NCI-H2171 treated with DMSO at 0.1 percent for 48 hours (cell line): ENCODE data around the gene GADD45G.

Experiments used
- DNase-seq: peaks from one replicate; lab custom pipeline; 2025; lab: John Stamatoyannopoulos, UW

The GADD45G gene

DNA sequence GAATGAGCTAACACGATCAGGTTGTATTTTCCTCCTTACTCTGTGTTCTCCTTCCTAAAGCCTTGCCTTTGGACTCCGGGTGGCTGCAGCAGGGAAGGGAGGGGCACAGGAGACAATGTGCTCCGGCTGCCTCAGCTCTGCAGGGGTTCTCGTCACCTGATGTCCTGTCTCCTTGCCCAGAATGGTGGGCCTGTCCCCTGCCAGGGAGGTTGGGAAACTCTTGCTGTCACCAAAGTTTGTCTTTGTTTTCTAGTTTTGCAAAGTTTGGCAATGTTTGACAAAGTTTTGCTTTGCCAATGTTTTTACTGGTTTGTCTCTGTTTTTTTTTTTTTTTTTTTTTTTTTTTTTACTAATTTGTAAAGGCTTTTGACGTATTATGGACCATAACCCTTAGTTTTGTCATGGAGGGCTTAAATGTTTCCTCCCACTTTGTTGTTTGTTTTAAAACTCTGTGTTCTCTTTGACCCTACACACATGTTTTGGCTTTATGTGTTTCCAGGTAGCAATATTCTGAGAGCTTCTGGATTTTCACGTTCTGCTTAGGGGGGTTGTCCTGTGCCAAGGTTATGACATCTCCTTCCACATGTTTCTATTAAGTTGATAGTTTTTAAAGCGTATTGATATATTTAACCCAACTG lies 49.3 kb downstream of the GADD45G start:
- DNase-seq, result no peak

DNA sequence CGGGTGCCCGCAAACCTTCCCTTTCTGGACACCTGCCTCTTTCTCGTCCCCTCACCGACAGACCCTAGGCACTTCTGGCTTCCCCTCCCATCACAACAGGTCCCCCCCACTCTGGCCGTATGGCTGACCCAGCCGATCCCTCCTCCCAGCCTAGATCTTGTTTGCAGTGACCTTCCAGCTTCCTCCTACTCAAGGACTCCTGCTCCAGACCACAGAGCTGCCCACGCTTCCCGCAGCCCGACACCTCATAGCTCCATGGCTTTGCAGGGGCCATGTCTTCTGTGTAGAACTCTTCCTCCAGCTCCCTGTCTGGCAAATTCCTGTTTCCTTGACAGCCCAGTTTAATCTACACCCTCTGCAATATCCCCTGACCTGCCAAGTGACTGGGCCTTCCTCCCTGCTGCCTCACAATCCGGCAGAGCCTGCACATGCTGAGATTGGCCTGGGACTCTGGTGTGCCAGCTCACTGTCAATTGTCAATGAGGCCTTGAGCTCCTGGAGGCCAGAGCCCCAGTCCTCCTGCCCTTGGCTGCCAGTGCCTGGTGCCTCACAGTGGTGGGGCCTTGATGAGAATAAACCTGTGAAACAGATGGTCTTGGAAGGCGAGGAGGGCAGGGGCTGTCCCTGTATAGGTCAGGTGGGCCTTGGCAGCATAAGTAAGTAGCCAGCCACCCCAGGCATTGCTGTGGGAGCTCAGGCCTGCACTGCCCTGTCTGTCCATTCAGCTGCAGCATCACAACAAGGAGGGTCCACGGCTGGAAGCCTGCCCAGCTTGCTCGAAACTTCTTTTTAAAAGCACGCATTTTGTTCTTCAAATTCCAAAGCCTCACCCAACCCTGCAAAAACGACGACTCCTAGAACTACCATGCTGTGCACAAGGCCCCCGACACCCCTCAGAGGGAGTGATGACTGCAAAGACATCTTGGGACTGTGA lies 50.5 kb downstream of the GADD45G start:
- DNase-seq, result no peak
